MM.1S (cell line): Measurements from ENCODE around the gene SERPINA9.

Experiments
- DNase-seq: peaks from one replicate; pipeline ENCODE4 v3.0.0-alpha.2; 2015
- H2AFZ ChIP-seq: fragments of 300-600 bp; sonication (generic); 2 replicates; pipeline ENCODE4 v1.6.0; 2016; ENCODE audit warnings: antibody characterized with exemption, low read length
- H3F3A ChIP-seq: fragments of 300-600 bp; sonication (generic); 2 replicates; pipeline ENCODE4 v1.6.1; 2016; ENCODE audit warnings: mild to moderate bottlenecking, antibody characterized with exemption, low read length, moderate library complexity, mixed read lengths; ENCODE audit not compliant: insufficient read depth
- H3K27ac ChIP-seq: fragments of 300-600 bp; sonication (generic); 2 replicates; pipeline ENCODE4 v1.5.1; 2016; ENCODE audit warnings: mild to moderate bottlenecking, low read length
- H3K27me3 ChIP-seq: fragments of 300-600 bp; sonication (generic); replicated peaks from 2 replicates; pipeline ENCODE4 v1.6.0; 2016; ENCODE audit warnings: low read length; ENCODE audit not compliant: insufficient read depth
- H3K36me3 ChIP-seq: fragments of 300-600 bp; sonication (generic); replicated peaks from 2 replicates; pipeline ENCODE4 v1.6.1; 2016; ENCODE audit warnings: mild to moderate bottlenecking, low read length, mixed read lengths; ENCODE audit not compliant: insufficient read depth
- H3K4me1 ChIP-seq: fragments of 300-600 bp; sonication (generic); 2 replicates; pipeline ENCODE4 v1.6.1; 2016; ENCODE audit warnings: low read length, mixed read lengths
- H3K4me2 ChIP-seq: fragments of 300-600 bp; sonication (generic); 2 replicates; pipeline ENCODE4 v1.6.0; 2016; ENCODE audit warnings: low read depth, low read length
- H3K4me3 ChIP-seq: fragments of 300-600 bp; sonication (generic); 2 replicates; pipeline ENCODE4 v1.5.1; 2016; ENCODE audit warnings: low read length, mixed read lengths
- H3K79me2 ChIP-seq: fragments of 300-600 bp; sonication (generic); 2 replicates; pipeline ENCODE4 v1.6.1; 2016; ENCODE audit warnings: mixed run types, low read length, mixed read lengths
- H3K9ac ChIP-seq: fragments of 300-600 bp; sonication (generic); 2 replicates; pipeline ENCODE4 v1.6.1; 2016; ENCODE audit warnings: low read length, mixed read lengths
- H3K9me2 ChIP-seq: fragments of 300-600 bp; sonication (generic); replicated peaks from 2 replicates; pipeline ENCODE4 v1.6.1; 2016; ENCODE audit warnings: mild to moderate bottlenecking, low read length, mixed read lengths; ENCODE audit not compliant: insufficient read depth
- H3K9me3 ChIP-seq: fragments of 300-600 bp; sonication (generic); replicated peaks from 2 replicates; pipeline ENCODE4 v1.6.1; 2016; ENCODE audit warnings: mild to moderate bottlenecking, low read length, mixed read lengths; ENCODE audit not compliant: insufficient read depth
- H4K20me1 ChIP-seq: fragments of 300-600 bp; sonication (generic); 2 replicates; pipeline ENCODE4 v1.6.1; 2016; ENCODE audit warnings: mild to moderate bottlenecking, low read length, moderate library complexity, mixed read lengths; ENCODE audit not compliant: insufficient read depth
- CTCF ChIP-seq: fragments of 300-600 bp; sonication (generic); IDR thresholded peaks from 2 replicates; pipeline ENCODE4 v1.5.1; 2016; ENCODE audit warnings: antibody characterized with exemption, low read length, mixed read lengths
- EZH2 ChIP-seq: fragments of 300-600 bp; sonication (generic); optimal IDR thresholded peaks from 2 replicates; pipeline ENCODE3; 2017; ENCODE audit warnings: low read depth, mild to moderate bottlenecking, antibody characterized with exemption, low read length, mixed read lengths
- EZH2phosphoT487 ChIP-seq: fragments of 300-600 bp; sonication (generic); IDR thresholded peaks from 2 replicates; pipeline ENCODE4 v1.6.1; 2018; ENCODE audit warnings: antibody characterized with exemption, low read length

SERPINA9 gene

GRCh38 chr14:94481468-94482131 is 5.6 kb upstream of the SERPINA9 start:
- TF ChIP-seq CTCF (no peak), EZH2phosphoT487 (no peak), EZH2 (no peak)
- Histone ChIP-seq H3K9me2 (no peaks in the 10 kb centered on the region), H3K9me3 (no peaks in the 10 kb centered on the region), H3K27me3 (no peaks in the 10 kb centered on the region), H3K36me3 (no peaks in the 10 kb centered on the region), H3K9ac (no peak overlapping the region), H2AFZ (no peak overlapping the region), H3K27ac (no peak overlapping the region), H3K79me2 (no peaks in the 10 kb centered on the region), H3K4me2 (no peak overlapping the region), H3K4me1 (no peaks in the 10 kb centered on the region), H3K4me3 (no peak overlapping the region), H3F3A (no peaks in the 10 kb centered on the region), H4K20me1 (no peaks in the 10 kb centered on the region)
- no peak for DNase-seq

- Histone ChIP-seq H3K9ac (no peak overlapping the region), H3K79me2 (no peaks in the 10 kb centered on the region), H4K20me1 (no peaks in the 10 kb centered on the region), H3K4me1 (no peaks in the 10 kb centered on the region), H3K9me2 (no peaks in the 10 kb centered on the region), H3K9me3 (no peaks in the 10 kb centered on the region), H3K27ac (no peak overlapping the region), H3K36me3 (no peaks in the 10 kb centered on the region), H2AFZ (no peak overlapping the region), H3K4me2 (no peak overlapping the region), H3K4me3 (no peak overlapping the region), H3K27me3 (no peaks in the 10 kb centered on the region), H3F3A (no peaks in the 10 kb centered on the region)
- TF ChIP-seq CTCF (no peak), EZH2phosphoT487 (no peak), EZH2 (no peak)
- DNase-seq = no peak
These were observed 4.8 kb upstream of the SERPINA9 start for GRCh38 chr14:94480809-94481208.

GRCh38 chr14:94478420-94478819 is 2.4 kb upstream of the SERPINA9 start:
- Histone ChIP-seq H3K9me2 (no peaks in the 10 kb centered on the region), H2AFZ (no peak overlapping the region), H3K27ac (no peak overlapping the region), H3K9ac (no peak overlapping the region), H3K9me3 (no peaks in the 10 kb centered on the region), H3K4me2 (no peak overlapping the region), H3K27me3 (no peaks in the 10 kb centered on the region), H3F3A (no peaks in the 10 kb centered on the region), H4K20me1 (no peaks in the 10 kb centered on the region), H3K79me2 (no peaks in the 10 kb centered on the region), H3K4me1 (no peaks in the 10 kb centered on the region), H3K36me3 (no peaks in the 10 kb centered on the region), H3K4me3 (no peak overlapping the region)
- no peak for TF ChIP-seq EZH2
- no peak for TF ChIP-seq EZH2phosphoT487
- no peak for TF ChIP-seq CTCF
- DNase-seq = no peak
